IMR-90 (cell line): ENCODE results near the gene SH3BP2. TPM values are rescaled to one million over a fixed set of nuclear protein-coding genes. Genes with fewer than 3 reads are reported as not detected.

Experiments
- ATAC-seq: fragments of 200-7000 bp; cut with Tn5 transposase; 2 replicates; pipeline ENCODE4 v1.9.1; 2020; ENCODE audit warnings: low read depth, mild to moderate bottlenecking, moderate library complexity
- BruUV-seq: library from RNA; stranded (reverse); fragments of 400-500 nt; replicated peaks from 2 replicates; lab custom pipeline; 2021; lab: Mats Ljungman, UMichigan
- CTCF ChIA-PET: fragments of 300-600 bp; formaldehyde crosslinking; extraction: SDS; loops from one replicate; lab custom pipeline; 2021; ENCODE audit warnings: antibody characterized with exemption; lab: Yijun Ruan, JAX
- POLR2A ChIA-PET: fragments of 300-600 bp; sonication (Branson Sonifier 250); formaldehyde crosslinking; loops from one replicate; lab custom pipeline; 2022; ENCODE audit warnings: antibody characterized with exemption; ENCODE audit not compliant: unreplicated experiment; lab: Charles Lee
- DNase-seq: peaks from one replicate; pipeline ENCODE4 v3.0.0; 2013
- H2AFZ ChIP-seq: replicated peaks from 2 replicates; pipeline ENCODE3; 2013; ENCODE audit warnings: low read length, mild to moderate bottlenecking; ENCODE audit not compliant: poor library complexity
- H2AK5ac ChIP-seq: 2 replicates; pipeline ENCODE4 v1.6.1; 2013; ENCODE audit warnings: low read depth, low read length, inconsistent platforms
- H2AK9ac ChIP-seq: replicated peaks from 2 replicates; pipeline ENCODE3; 2013; ENCODE audit warnings: mild to moderate bottlenecking, low read depth, low read length, moderate library complexity; ENCODE audit not compliant: poor library complexity
- H2BK120ac ChIP-seq: 2 replicates; pipeline ENCODE4 v1.6.1; 2013; ENCODE audit warnings: low read depth, low read length, inconsistent platforms
- H2BK15ac ChIP-seq: 3 replicates; pipeline ENCODE4 v1.6.1; 2013; ENCODE audit warnings: low read depth, low read length, inconsistent platforms
- H2BK20ac ChIP-seq: 2 replicates; pipeline ENCODE4 v1.6.1; 2013; ENCODE audit warnings: low read depth, mild to moderate bottlenecking, inconsistent platforms, low read length, moderate library complexity
- H2BK5ac ChIP-seq: 2 replicates; pipeline ENCODE4 v1.6.1; 2013; ENCODE audit warnings: mild to moderate bottlenecking, low read depth, low read length, inconsistent platforms; ENCODE audit not compliant: poor library complexity, severe bottlenecking
- H3K14ac ChIP-seq: replicated peaks from 2 replicates; pipeline ENCODE4 v1.6.1; 2013; ENCODE audit warnings: low read depth, low read length, inconsistent platforms
- H3K18ac ChIP-seq: 2 replicates; pipeline ENCODE4 v1.6.1; 2013; ENCODE audit warnings: low read depth, low read length, control low read depth
- H3K23ac ChIP-seq: 2 replicates; pipeline ENCODE4 v1.6.1; 2013; ENCODE audit warnings: low read depth, low read length, inconsistent platforms
- H3K27ac ChIP-seq: 2 replicates; pipeline ENCODE4 v1.5.1; 2013; ENCODE audit warnings: mild to moderate bottlenecking, control low read depth, low read length; ENCODE audit not compliant: insufficient read depth
- H3K27me3 ChIP-seq: 2 replicates; pipeline ENCODE4 v1.6.1; 2013; ENCODE audit warnings: low read length; ENCODE audit not compliant: control insufficient read depth, insufficient read depth
- H3K36me3 ChIP-seq: 2 replicates; pipeline ENCODE4 v1.6.1; 2013; ENCODE audit warnings: low read length, mixed read lengths; ENCODE audit not compliant: control insufficient read depth, insufficient read depth
- H3K4ac ChIP-seq: 2 replicates; pipeline ENCODE4 v1.6.1; 2013; ENCODE audit warnings: low read depth, low read length, inconsistent platforms
- H3K4me1 ChIP-seq: 2 replicates; pipeline ENCODE4 v1.6.1; 2013; ENCODE audit warnings: low read length, mixed read lengths; ENCODE audit not compliant: control insufficient read depth, insufficient read depth
- H3K4me2 ChIP-seq: 2 replicates; pipeline ENCODE4 v1.6.1; 2013; ENCODE audit warnings: low read depth, mild to moderate bottlenecking, control low read depth, low read length, moderate library complexity
- H3K4me3 ChIP-seq: 2 replicates; pipeline ENCODE4 v1.5.1; 2013; ENCODE audit warnings: low read depth, mild to moderate bottlenecking, control low read depth, low read length, moderate library complexity; ENCODE audit not compliant: insufficient read depth
- H3K56ac ChIP-seq: 2 replicates; pipeline ENCODE4 v1.6.1; 2013; ENCODE audit warnings: low read length, inconsistent platforms; ENCODE audit not compliant: insufficient read depth; ENCODE audit errors: extremely low read depth
- H3K79me1 ChIP-seq, 2 experiments: 2 replicates each; pipeline ENCODE4 v1.6.1; 2013; ENCODE audit warnings: low read length in 2 of 2, inconsistent platforms in 1 of 2, low read depth in 1 of 2
- H3K9ac ChIP-seq: 2 replicates; pipeline ENCODE4 v1.6.1; 2013; ENCODE audit warnings: low read depth, low read length, control low read depth
- H3K9me1 ChIP-seq: 2 replicates; pipeline ENCODE4 v1.6.1; 2013; ENCODE audit warnings: low read length, inconsistent platforms; ENCODE audit not compliant: insufficient read depth
- H3K9me3 ChIP-seq: 2 replicates; pipeline ENCODE4 v1.6.1; 2013; ENCODE audit warnings: low read length; ENCODE audit not compliant: control insufficient read depth, insufficient read depth
- H4K20me1 ChIP-seq: 2 replicates; pipeline ENCODE4 v1.6.1; 2013; ENCODE audit warnings: low read length, inconsistent platforms; ENCODE audit not compliant: insufficient read depth
- H4K5ac ChIP-seq: 2 replicates; pipeline ENCODE4 v1.6.1; 2013; ENCODE audit warnings: mild to moderate bottlenecking, low read depth, low read length, control low read depth
- H4K8ac ChIP-seq, 2 experiments: 2 replicates each; pipeline ENCODE4 v1.6.1; 2013; ENCODE audit warnings: low read depth in 2 of 2, low read length in 2 of 2, control low read depth in 1 of 2, inconsistent platforms in 1 of 2
- H4K91ac ChIP-seq: 2 replicates; pipeline ENCODE4 v1.6.1; 2013; ENCODE audit warnings: low read depth, low read length, inconsistent platforms; ENCODE audit not compliant: insufficient read depth
- CEBPB ChIP-seq: IDR thresholded peaks from 2 replicates; pipeline ENCODE4 v1.6.1; 2012; ENCODE audit warnings: low read depth, low read length, improper control_type of control experiment
- MAZ ChIP-seq: IDR thresholded peaks from 2 replicates; pipeline ENCODE4 v1.6.1; 2012; ENCODE audit warnings: low read depth, mild to moderate bottlenecking, low read length, improper control_type of control experiment, moderate library complexity, borderline replicate concordance
- MXI1 ChIP-seq: IDR thresholded peaks from 2 replicates; pipeline ENCODE4 v1.6.1; 2012; ENCODE audit warnings: low read depth, mild to moderate bottlenecking, low read length, moderate library complexity, borderline replicate concordance
- RAD21 ChIP-seq: IDR thresholded peaks from 2 replicates; pipeline ENCODE4 v1.6.1; 2012; ENCODE audit warnings: low read length, improper control_type of control experiment
- RCOR1 ChIP-seq: IDR thresholded peaks from 2 replicates; pipeline ENCODE4 v1.6.1; 2012; ENCODE audit warnings: mild to moderate bottlenecking, low read length, improper control_type of control experiment; ENCODE audit not compliant: insufficient replicate concordance
- RFX5 ChIP-seq: IDR thresholded peaks from 2 replicates; pipeline ENCODE4 v1.8.0; 2012; ENCODE audit warnings: low read depth, mild to moderate bottlenecking, low read length, moderate library complexity
- USF2 ChIP-seq: fragments of 150-350 bp; IDR thresholded peaks from 2 replicates; pipeline ENCODE4 v1.6.1; 2017; ENCODE audit warnings: mild to moderate bottlenecking, antibody characterized with exemption, low read length, low read depth
- WGBS, 2 experiments: methylation state at CpG; one replicate each; pipeline versions ENCODE4 v1.1.5 to v1.1.7; 2013; ENCODE audit warnings: missing lambda C conversion rate in 2 of 2; ENCODE audit not compliant: insufficient read length in 1 of 2; ENCODE audit errors: extremely low coverage in 2 of 2; 5-methylcytosine and 5-hydroxymethylcytosine counted together
- dilution Hi-C: fragments of 300-500 bp; cut with HindIII; formaldehyde crosslinking; loops from one replicate; pipeline ENCODE4 v1.14.3; 2018; ENCODE audit warnings: low sequenced_read_pairs; ENCODE audit not compliant: unreplicated experiment
- in situ Hi-C: fragments of 300-500 bp; cut with MboI; formaldehyde crosslinking; loops from 3 replicates; pipeline ENCODE4 v1.14.3; 2019; ENCODE audit warnings: low sequenced_read_pairs, inconsistent platforms, mixed read lengths
- intact Hi-C: fragments of 100-400 bp; cut with micrococcal nuclease; formaldehyde crosslinking; loops from 2 replicates; pipeline ENCODE4 v1.10.0; 2022
- polyA plus RNA-seq, 3 experiments: library from polyadenylated mRNA; depleted of rRNA; stranded (reverse); fragments of >200 nt; gene quantifications; 2 replicates each; pipeline ENCODE4 v1.2.3, GENCODE V29; 2012; ENCODE audit warnings: low replicate concordance in 1 of 3
- total RNA-seq: library from RNA; depleted of rRNA; stranded (reverse); fragments of >200 nt; gene quantifications from 2 replicates; pipeline ENCODE4 v1.2.3, GENCODE V29; 2012
- TF ChIP-seq, protein P1 (sequence below): conservative IDR thresholded peaks from 2 replicates; pipeline ENCODE4 v1.5.1; 2012; ENCODE audit warnings: mild to moderate bottlenecking, low read depth, low read length, improper control_type of control experiment

Gene SH3BP2
- total and polyA plus RNA-seq, 2 of the 4 experiments (the other 2 are of a cell fraction) = 9.0 to 37.2 TPM

- H2BK5ac ChIP-seq = no peak overlapping the region
- no peak overlapping the region for H3K56ac ChIP-seq
- no peak overlapping the region for H2BK20ac ChIP-seq
- ChIA-PET POLR2A (no interaction called here), CTCF (no interaction called here)
- no peak overlapping the region for H2AFZ ChIP-seq
- no peak overlapping the region for H3K4ac ChIP-seq
- no peak overlapping the region for H2AK9ac ChIP-seq
- no peak overlapping the region for H3K4me3 ChIP-seq
- H4K8ac ChIP-seq = no peak overlapping the region
- H3K23ac ChIP-seq = no peak overlapping the region
- peaks cover 70% of the 10 kb centered on the region for H3K36me3 ChIP-seq
- 89% methylated on average over 3 of the region's 20 CpGs; no CpG with 5 or more reads in 1 of the 2 experiments for WGBS, 2 experiments
- no peaks in the 10 kb centered on the region for H3K27me3 ChIP-seq
- dilution Hi-C loops (no loop called here), intact Hi-C loops (no loop called here), in situ Hi-C loops (no loop called here)
- H3K9me1 ChIP-seq = 0 out of 2 replicates have a peak, but pooled peaks cover 6% of the 10 kb centered on the region
- no peak overlapping the region for H4K91ac ChIP-seq
- H3K4me1 ChIP-seq = no peaks in the 10 kb centered on the region; the same call in 1 of the 2 replicates
- ATAC-seq (no peak), DNase-seq (no peak)
- no peak overlapping the region for H2BK15ac ChIP-seq
- H3K27ac ChIP-seq = no peak overlapping the region
- no peak overlapping the region for H2AK5ac ChIP-seq
- H4K20me1 ChIP-seq = no peaks in the 10 kb centered on the region; the same call in 1 of the 2 replicates
- no peak overlapping the region for H2BK120ac ChIP-seq
- no peak overlapping the region for H3K18ac ChIP-seq
- no TSS peak for BruUV-seq
- H4K5ac ChIP-seq = no peak overlapping the region
- no peak overlapping the region for H3K9ac ChIP-seq
- no peak overlapping the region for H3K4me2 ChIP-seq
- H3K9me3 ChIP-seq = no peaks in the 10 kb centered on the region
- H3K14ac ChIP-seq = no peak overlapping the region
- H3K79me1 ChIP-seq = peaks cover 8 to 12% of the 10 kb centered on the region in 2 experiments
- TF ChIP-seq USF2 (no peak), RAD21 (no peak), MXI1 (no peak), RCOR1 (no peak), CEBPB (no peak), MAZ (no peak), RFX5 (no peak)
- TF ChIP-seq, protein P1, sequence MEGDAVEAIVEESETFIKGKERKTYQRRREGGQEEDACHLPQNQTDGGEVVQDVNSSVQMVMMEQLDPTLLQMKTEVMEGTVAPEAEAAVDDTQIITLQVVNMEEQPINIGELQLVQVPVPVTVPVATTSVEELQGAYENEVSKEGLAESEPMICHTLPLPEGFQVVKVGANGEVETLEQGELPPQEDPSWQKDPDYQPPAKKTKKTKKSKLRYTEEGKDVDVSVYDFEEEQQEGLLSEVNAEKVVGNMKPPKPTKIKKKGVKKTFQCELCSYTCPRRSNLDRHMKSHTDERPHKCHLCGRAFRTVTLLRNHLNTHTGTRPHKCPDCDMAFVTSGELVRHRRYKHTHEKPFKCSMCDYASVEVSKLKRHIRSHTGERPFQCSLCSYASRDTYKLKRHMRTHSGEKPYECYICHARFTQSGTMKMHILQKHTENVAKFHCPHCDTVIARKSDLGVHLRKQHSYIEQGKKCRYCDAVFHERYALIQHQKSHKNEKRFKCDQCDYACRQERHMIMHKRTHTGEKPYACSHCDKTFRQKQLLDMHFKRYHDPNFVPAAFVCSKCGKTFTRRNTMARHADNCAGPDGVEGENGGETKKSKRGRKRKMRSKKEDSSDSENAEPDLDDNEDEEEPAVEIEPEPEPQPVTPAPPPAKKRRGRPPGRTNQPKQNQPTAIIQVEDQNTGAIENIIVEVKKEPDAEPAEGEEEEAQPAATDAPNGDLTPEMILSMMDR = no peak
Observed at GRCh38 chr4:2832309-2832980, 39.6 kb downstream of the SH3BP2 start.
